Keratinocyte (primary cell): ENCODE data around the gene TNS3.

Experiments
- EZH2 ChIP-seq: IDR thresholded peaks from one replicate; pipeline ENCODE4 v1.6.1; 2012; ENCODE audit warnings: inconsistent platforms, mild to moderate bottlenecking, low read length, moderate library complexity
- TF ChIP-seq, protein P1 (sequence below), 3 experiments: IDR thresholded peaks in 1 of 3; conservative IDR thresholded peaks in 1 of 3; optimal IDR thresholded peaks in 1 of 3; 2 replicates in 2 of 3; 3 replicates in 1 of 3; pipeline versions ENCODE3 to v1.5.1; 2011; ENCODE audit warnings: low read length in 3 of 3, mild to moderate bottlenecking in 3 of 3, moderate library complexity in 2 of 3, control low read depth in 1 of 3, inconsistent platforms in 1 of 3; ENCODE audit not compliant: insufficient read depth in 2 of 3; ENCODE audit errors: extremely low read depth in 1 of 3

DNA sequence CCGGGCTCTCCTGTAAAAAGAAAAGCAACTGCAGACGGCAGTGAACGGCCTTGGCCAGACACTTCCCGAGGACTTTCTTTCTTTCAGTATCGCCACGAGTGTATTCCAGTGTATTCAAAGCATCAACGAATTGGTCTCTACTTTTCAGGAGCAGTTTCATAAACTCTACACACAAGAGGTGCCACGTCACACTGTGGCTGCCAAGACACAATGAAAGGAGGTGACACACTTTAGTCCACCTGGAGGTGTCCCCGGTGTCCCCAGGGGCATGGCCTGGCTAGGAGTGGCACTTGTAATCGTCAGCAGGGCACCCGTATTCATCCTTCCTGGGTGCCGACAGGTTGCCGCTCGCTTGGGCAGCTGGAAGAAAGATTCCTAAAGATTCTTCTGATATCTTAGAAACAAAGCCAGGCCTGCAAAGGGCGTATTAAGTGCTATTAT, 5.0 kb downstream of the TNS3 start:
- TF ChIP-seq, protein P1, sequence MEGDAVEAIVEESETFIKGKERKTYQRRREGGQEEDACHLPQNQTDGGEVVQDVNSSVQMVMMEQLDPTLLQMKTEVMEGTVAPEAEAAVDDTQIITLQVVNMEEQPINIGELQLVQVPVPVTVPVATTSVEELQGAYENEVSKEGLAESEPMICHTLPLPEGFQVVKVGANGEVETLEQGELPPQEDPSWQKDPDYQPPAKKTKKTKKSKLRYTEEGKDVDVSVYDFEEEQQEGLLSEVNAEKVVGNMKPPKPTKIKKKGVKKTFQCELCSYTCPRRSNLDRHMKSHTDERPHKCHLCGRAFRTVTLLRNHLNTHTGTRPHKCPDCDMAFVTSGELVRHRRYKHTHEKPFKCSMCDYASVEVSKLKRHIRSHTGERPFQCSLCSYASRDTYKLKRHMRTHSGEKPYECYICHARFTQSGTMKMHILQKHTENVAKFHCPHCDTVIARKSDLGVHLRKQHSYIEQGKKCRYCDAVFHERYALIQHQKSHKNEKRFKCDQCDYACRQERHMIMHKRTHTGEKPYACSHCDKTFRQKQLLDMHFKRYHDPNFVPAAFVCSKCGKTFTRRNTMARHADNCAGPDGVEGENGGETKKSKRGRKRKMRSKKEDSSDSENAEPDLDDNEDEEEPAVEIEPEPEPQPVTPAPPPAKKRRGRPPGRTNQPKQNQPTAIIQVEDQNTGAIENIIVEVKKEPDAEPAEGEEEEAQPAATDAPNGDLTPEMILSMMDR (optimal IDR thresholded peaks at IDR 0.05 in 1 of 3, IDR thresholded peaks at IDR 0.05 in 1 of 3, conservative IDR thresholded peaks at IDR 0.05 in 1 of 3; ENCODE audit: extremely low read depth in 1 of 3, insufficient read depth in 2 of 3, low read length in 3 of 3) = no peak
- TF ChIP-seq EZH2 = no peak
